ENCODE data around the gene CEP72.
"Not testable (repeated sequence)": the region's sequence is repeated elsewhere in the genome, so short reads cannot be mapped to it uniquely, and the experiment has no call there.

Gene CEP72

GRCh38 chr5:573976-574375 is 38.2 kb upstream of the CEP72 start:
- FAIRE-seq (no peak), DNase-seq (ENCODE audit: insufficient read length, low spot score) (no peak)
- TF ChIP-seq, protein P1, sequence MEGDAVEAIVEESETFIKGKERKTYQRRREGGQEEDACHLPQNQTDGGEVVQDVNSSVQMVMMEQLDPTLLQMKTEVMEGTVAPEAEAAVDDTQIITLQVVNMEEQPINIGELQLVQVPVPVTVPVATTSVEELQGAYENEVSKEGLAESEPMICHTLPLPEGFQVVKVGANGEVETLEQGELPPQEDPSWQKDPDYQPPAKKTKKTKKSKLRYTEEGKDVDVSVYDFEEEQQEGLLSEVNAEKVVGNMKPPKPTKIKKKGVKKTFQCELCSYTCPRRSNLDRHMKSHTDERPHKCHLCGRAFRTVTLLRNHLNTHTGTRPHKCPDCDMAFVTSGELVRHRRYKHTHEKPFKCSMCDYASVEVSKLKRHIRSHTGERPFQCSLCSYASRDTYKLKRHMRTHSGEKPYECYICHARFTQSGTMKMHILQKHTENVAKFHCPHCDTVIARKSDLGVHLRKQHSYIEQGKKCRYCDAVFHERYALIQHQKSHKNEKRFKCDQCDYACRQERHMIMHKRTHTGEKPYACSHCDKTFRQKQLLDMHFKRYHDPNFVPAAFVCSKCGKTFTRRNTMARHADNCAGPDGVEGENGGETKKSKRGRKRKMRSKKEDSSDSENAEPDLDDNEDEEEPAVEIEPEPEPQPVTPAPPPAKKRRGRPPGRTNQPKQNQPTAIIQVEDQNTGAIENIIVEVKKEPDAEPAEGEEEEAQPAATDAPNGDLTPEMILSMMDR (IDR thresholded peaks at IDR 0.05; ENCODE audit: insufficient read depth, missing control alignments), result no peak

DNA sequence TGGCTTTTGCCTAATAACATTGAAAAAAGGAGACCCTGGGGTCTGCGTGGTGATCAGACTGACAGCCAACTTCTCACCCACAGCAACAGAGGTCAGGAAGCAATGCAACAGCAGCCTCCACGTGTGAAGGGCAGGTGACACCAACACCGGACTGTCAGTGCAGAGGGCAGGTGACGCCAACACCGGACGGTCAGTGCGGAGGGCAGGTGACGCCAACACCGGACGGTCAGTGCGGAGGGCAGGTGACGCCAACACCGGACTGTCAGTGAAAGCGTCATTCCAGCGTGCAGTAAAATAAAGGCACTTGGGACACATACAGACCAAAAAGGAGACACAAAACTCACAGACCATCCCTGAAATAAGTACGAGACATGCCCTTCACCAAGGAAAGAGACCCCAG is 37.2 kb upstream of the CEP72 start:
- FAIRE-seq (no peak), DNase-seq (ENCODE audit: insufficient read length, low spot score) (no peak)
- TF ChIP-seq, protein P1 (IDR thresholded peaks at IDR 0.05; ENCODE audit: insufficient read depth, missing control alignments), result no peak

DNA sequence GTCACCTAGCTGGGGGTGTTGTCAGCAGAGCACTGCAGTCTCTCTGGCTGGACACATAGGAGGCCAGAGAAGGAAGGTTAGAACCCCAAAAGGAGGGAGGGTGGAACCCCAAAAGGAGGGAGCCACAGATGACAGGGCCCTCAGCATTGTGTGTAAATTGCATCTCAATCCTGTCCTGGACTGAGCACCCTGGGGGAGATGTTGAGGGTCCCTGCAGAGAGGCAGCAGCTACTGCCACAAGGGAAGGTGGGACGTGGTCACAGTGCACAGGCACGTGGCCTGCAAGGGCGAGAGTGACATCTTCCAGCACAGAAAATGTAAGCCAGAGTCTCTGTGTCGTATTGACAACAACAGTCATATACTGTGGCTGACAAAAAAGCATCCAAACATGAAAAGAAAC is 36.5 kb upstream of the CEP72 start:
- FAIRE-seq, result no peak
- TF ChIP-seq, protein P1 (IDR thresholded peaks at IDR 0.05; ENCODE audit: insufficient read depth, missing control alignments), result no peak
- DNase-seq (ENCODE audit: insufficient read length, low spot score), result no peak

DNA sequence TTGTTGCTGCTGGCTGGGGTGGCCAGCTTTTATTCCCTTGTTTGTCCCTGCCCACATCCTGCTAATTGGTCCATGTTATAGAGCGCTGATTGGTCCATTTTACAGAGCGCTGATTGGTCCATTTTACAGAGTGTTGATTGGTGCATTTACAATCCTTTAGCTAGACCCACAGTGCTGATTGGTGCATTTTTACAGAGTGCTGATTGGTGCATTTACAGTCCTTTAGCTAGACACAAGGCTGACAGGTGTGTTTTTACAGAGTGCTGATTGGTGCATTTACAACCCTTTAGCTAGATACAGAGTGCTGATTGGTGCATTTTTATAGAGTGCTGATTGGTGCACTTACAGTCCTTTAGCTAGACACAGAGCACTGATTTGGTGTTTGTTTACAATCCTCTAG is 34.9 kb upstream of the CEP72 start:
- not testable (repeated sequence) for DNase-seq (ENCODE audit: insufficient read length, low spot score); FAIRE-seq

GRCh38 chr5:577800-578199 is 34.3 kb upstream of the CEP72 start:
- FAIRE-seq, result no peak
- no peak for DNase-seq (ENCODE audit: insufficient read length, low spot score)
- TF ChIP-seq, protein P1 (IDR thresholded peaks at IDR 0.05; ENCODE audit: insufficient read depth, missing control alignments), result no peak

DNA sequence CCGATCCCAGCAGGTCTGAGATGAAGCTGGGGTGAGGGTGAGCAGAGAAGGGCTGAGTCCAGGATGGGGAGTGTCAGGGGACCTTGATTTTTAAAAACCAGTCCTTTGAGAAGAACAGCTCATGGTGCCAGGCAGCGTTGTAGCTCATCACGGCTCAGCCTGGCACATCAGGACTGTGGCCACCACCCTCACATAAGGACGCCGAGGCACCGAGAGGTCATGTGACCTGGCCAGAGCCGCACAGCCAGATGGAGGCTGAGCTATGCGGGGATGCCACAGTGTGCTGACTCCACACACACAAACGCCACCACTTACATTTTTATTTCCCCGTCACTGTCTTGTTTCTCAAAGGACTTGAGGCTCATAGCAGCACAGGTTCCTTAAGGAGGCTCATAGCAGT is 32.9 kb upstream of the CEP72 start:
- DNase-seq (ENCODE audit: insufficient read length, low spot score), result no peak
- TF ChIP-seq, protein P1 (IDR thresholded peaks at IDR 0.05; ENCODE audit: insufficient read depth, missing control alignments), result no peak
- no peak for FAIRE-seq

DNA sequence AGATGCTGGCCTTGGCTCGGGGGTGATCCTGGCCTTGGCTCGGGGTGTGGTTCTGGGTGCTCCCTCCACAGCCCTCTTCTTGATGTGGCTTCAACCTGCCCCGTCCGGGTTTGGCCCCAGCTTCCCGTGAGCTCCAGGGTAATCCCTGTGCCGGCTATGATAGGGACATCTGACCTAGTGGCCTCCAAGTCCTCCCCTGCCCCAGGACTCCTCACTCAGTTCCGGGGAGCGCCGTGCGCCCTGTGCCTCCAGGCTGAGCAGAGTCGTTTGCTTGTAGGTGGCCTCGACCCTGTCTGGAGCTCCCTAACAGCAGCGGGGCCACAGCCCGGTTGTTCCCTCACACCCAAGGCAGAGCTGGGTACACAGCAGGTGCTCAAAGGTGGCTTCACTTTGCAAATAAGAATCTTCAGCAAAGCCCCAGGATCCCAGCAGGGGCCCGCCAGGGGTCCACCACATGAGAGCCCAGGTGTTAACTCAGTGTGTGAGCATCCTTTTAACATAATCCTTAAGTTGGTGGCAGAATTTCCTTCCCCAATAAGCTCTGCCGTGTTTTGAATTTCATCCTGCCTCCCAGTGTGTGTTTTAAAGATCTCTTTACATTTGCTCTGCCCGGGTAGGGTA is 32.3 kb upstream of the CEP72 start:
- TF ChIP-seq, protein P1 (IDR thresholded peaks at IDR 0.05; ENCODE audit: insufficient read depth, missing control alignments), result no peak
- no peak for DNase-seq (ENCODE audit: insufficient read length, low spot score)
- FAIRE-seq, result no peak

DNA sequence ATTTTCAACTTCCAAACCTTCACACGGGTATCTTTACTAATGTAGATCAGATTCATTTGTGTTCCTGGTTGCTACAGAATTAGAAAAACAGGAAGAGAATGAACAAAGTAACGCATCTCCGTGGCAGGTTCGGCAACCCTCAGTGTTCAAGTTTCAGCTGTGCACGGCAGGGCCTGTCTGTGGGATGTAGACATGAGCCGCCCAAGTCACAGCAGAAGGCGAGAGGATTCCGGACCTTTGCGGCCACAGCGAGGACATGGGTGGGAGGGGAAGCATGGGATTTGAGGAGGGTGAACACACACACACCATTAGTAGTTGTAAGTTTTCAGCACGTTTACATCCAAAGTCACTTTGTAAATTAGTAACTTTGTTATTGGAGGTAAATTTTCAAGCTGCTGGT is 31.7 kb upstream of the CEP72 start:
- TF ChIP-seq, protein P1 (IDR thresholded peaks at IDR 0.05; ENCODE audit: insufficient read depth, missing control alignments), result no peak
- no peak for DNase-seq (ENCODE audit: insufficient read length, low spot score)
- no peak for FAIRE-seq

All from D721Med (cell line).